ENCODE measurements around the gene ITPR2. TPM values are rescaled to one million over a fixed set of nuclear protein-coding genes. Genes with fewer than 3 reads are reported as not detected.

The ITPR2 gene
- total RNA-seq, 1 donor from 2014 or later: 48.1 TPM

DNA sequence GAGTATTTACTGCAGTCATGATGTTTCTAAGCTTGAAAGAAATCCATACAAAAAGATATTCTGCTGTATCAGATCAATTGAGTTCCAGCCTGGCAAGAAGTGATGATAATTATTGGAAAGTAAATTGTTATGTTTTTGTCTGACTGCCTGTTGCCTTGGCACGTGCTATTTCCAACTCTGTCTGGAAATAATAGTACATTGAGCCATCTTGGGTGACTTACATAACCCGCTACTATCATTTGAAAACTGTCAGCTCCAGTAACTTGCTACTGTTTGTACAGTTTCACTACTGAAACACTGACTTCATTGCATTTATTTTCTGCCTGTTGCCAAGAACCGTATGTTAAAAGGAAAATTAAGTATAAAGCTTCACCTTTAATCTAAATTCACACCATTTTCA is 318.6 kb downstream of the ITPR2 start:
- no peak overlapping the region for H3K4me3 ChIP-seq
- DNase-seq (ENCODE audit: extremely low spot score in 2 of 2): no peak
- H3K27me3 ChIP-seq: no peaks in the 10 kb centered on the region
- H3K27ac ChIP-seq: no peak overlapping the region
- no peaks in the 10 kb centered on the region for H3K4me1 ChIP-seq
- intact Hi-C loops (cut with DNase I): no loop called here
- no peak for TF ChIP-seq POLR2A (IDR thresholded peaks at IDR 0.05)
- TF ChIP-seq, protein P1, sequence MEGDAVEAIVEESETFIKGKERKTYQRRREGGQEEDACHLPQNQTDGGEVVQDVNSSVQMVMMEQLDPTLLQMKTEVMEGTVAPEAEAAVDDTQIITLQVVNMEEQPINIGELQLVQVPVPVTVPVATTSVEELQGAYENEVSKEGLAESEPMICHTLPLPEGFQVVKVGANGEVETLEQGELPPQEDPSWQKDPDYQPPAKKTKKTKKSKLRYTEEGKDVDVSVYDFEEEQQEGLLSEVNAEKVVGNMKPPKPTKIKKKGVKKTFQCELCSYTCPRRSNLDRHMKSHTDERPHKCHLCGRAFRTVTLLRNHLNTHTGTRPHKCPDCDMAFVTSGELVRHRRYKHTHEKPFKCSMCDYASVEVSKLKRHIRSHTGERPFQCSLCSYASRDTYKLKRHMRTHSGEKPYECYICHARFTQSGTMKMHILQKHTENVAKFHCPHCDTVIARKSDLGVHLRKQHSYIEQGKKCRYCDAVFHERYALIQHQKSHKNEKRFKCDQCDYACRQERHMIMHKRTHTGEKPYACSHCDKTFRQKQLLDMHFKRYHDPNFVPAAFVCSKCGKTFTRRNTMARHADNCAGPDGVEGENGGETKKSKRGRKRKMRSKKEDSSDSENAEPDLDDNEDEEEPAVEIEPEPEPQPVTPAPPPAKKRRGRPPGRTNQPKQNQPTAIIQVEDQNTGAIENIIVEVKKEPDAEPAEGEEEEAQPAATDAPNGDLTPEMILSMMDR (IDR thresholded peaks at IDR 0.05): no peak
- TF ChIP-seq POLR2AphosphoS5 (IDR thresholded peaks at IDR 0.05; ENCODE audit: insufficient read depth in 1 of 2, low read depth in 1 of 2): no peak
- no peaks in the 10 kb centered on the region for H3K36me3 ChIP-seq
- peaks cover 3% of the 10 kb centered on the region for H3K9me3 ChIP-seq

DNA sequence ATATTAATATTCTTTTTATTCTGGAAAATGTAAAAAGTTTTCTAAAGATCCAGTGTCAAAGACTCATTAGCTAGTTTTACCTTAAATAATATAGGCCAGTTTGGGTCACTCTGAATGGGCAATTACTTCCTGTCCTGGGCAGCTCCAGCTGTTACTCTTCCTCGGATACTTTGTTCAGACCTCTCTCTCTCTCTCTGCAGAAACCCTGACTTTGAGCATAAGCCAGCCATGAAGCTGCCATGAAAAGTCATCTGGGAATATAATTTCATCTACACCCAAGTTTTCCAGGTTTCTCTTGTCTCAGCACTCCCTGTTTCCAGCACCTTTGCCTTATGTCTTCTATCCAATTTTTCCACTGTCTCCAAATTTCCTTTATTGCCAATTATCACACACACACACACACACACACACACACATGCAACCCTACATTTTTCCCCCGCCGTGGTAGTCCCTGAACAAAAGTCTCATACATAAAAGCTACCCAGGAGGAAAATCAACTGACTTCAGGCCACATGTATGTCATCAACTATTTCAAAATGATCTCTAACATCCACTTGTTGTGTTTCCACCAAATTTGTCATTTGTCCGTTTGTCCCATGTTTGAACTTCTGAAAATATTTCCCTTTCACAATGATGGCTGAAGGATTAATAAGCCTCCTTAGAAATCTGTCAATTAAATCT is 319.5 kb downstream of the ITPR2 start:
- no peaks in the 10 kb centered on the region for H3K4me1 ChIP-seq
- intact Hi-C loops (cut with DNase I): no loop called here
- TF ChIP-seq POLR2AphosphoS5 (IDR thresholded peaks at IDR 0.05; ENCODE audit: insufficient read depth in 1 of 2, low read depth in 1 of 2): no peak
- TF ChIP-seq POLR2A (IDR thresholded peaks at IDR 0.05): no peak
- TF ChIP-seq, protein P1 (IDR thresholded peaks at IDR 0.05): no peak
- H3K36me3 ChIP-seq: no peaks in the 10 kb centered on the region
- no peaks in the 10 kb centered on the region for H3K27me3 ChIP-seq
- DNase-seq (ENCODE audit: extremely low spot score in 2 of 2): no peak
- no peak overlapping the region for H3K27ac ChIP-seq
- H3K4me3 ChIP-seq: no peak overlapping the region
- no peaks in the 10 kb centered on the region for H3K9me3 ChIP-seq

DNA sequence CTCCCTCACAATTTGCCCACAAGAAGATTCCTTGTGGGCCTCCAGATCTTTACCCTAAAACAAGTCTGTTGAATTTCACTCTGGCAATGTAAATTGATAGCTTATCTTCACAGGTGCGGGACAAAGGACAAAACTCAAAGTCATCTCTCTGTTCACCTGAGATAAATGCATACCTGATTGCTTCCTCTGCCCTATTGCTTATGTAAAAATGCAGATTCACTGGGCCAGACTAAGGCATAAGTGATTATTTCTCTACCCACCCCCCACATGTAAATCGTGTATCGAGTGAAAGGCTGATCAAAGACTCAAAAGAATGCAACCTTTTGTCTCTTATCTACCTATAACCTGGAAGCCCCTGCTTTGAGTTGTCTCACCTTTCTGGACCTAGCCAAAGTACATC is 320.8 kb downstream of the ITPR2 start:
- H3K27me3 ChIP-seq: no peaks in the 10 kb centered on the region
- H3K9me3 ChIP-seq: no peaks in the 10 kb centered on the region
- H3K27ac ChIP-seq: no peak overlapping the region
- no peaks in the 10 kb centered on the region for H3K4me1 ChIP-seq
- TF ChIP-seq POLR2AphosphoS5 (IDR thresholded peaks at IDR 0.05; ENCODE audit: insufficient read depth in 1 of 2, low read depth in 1 of 2) (no peak), POLR2A (IDR thresholded peaks at IDR 0.05) (no peak)
- TF ChIP-seq, protein P1 (IDR thresholded peaks at IDR 0.05): no peak
- DNase-seq (ENCODE audit: extremely low spot score in 2 of 2): no peak
- H3K4me3 ChIP-seq: no peak overlapping the region
- intact Hi-C loops (cut with DNase I): no loop called here
- H3K36me3 ChIP-seq: no peaks in the 10 kb centered on the region

DNA sequence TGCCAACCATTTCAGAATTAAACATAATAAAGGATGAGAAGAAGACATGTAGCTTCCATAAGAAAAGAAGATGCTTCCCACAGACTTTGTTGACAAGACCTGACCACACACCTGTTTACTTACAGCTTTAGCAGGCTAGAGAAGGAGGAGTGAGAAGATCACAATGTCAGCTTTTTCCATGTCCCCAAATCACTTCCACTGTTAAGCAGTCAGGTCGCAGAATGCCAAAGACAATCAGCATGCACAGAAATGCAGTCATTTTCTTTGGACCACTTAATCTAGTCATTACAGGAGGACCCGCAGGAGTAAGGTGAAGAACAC is 322.7 kb downstream of the ITPR2 start:
- Histone ChIP-seq H3K27ac (no peak overlapping the region), H3K4me1 (no peaks in the 10 kb centered on the region), H3K27me3 (no peaks in the 10 kb centered on the region), H3K9me3 (no peaks in the 10 kb centered on the region), H3K36me3 (no peaks in the 10 kb centered on the region), H3K4me3 (no peak overlapping the region)
- no peak for DNase-seq (ENCODE audit: extremely low spot score in 2 of 2)
- no peak for TF ChIP-seq POLR2A (IDR thresholded peaks at IDR 0.05)
- intact Hi-C loops (cut with DNase I): no loop called here

DNA sequence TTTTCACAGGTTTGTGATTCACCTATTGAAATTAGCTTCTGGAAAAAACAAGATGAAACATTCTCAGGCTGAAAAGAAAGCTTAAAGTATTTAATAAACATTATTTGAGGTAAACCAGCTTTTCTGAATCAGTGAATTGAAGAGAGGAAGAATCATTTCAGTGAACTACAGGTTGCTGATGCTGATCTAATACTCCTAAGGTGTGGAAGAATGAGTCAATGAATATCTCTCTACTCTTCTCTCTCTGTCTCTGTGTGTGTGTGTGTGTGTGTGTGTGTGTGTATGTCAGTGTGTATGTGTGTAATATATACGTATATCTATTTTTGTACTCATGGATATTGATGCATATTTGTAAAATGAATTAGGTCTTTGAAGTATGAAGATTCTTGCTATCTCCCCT is 325.4 kb downstream of the ITPR2 start:
- Histone ChIP-seq H3K4me3 (no peak overlapping the region), H3K9me3 (no peaks in the 10 kb centered on the region), H3K36me3 (no peaks in the 10 kb centered on the region), H3K4me1 (no peaks in the 10 kb centered on the region), H3K27me3 (no peaks in the 10 kb centered on the region), H3K27ac (no peak overlapping the region)
- TF ChIP-seq, protein P1 (IDR thresholded peaks at IDR 0.05): no peak
- TF ChIP-seq POLR2A (IDR thresholded peaks at IDR 0.05) (no peak), POLR2AphosphoS5 (IDR thresholded peaks at IDR 0.05; ENCODE audit: insufficient read depth in 1 of 2, low read depth in 1 of 2) (no peak)
- DNase-seq (ENCODE audit: extremely low spot score in 2 of 2): no peak
- intact Hi-C loops (cut with DNase I): no loop called here
